H1 (cell line): ENCODE results near the gene UROS. TPM values are rescaled to one million over a fixed set of nuclear protein-coding genes. Genes with fewer than 3 reads are reported as not detected.

Experiments
- CTCF ChIA-PET: fragments of 300-600 bp; sonication (Branson Sonifier 250); formaldehyde crosslinking; loops from one replicate; lab custom pipeline; 2021; ENCODE audit not compliant: partially characterized antibody; lab: Charles Lee
- POLR2A ChIA-PET: fragments of 300-600 bp; sonication (Branson Sonifier 250); formaldehyde crosslinking; loops from one replicate; lab custom pipeline; 2021; ENCODE audit warnings: inconsistent platforms; ENCODE audit not compliant: partially characterized antibody; lab: Charles Lee
- DNase-seq, 2 experiments: peaks; one replicate each; pipeline versions ENCODE4 v3.0.0 to v3.0.0-alpha.2; 2010 to 2022; ENCODE audit warnings: low spot score in 2 of 2, low read depth in 1 of 2, mixed read lengths in 1 of 2
- FAIRE-seq: peaks from 2 replicates; lab custom pipeline; 2011; peaks lifted over from hg19 to GRCh38; lab: Jason Lieb, UNC
- H2AFZ ChIP-seq: 2 replicates; pipeline ENCODE4 v1.8.1; 2012; ENCODE audit warnings: low read length, inconsistent platforms
- H2AK5ac ChIP-seq: 2 replicates; pipeline ENCODE4 v1.6.1; 2013; ENCODE audit warnings: low read depth, low read length
- H2BK120ac ChIP-seq: replicated peaks from 2 replicates; pipeline ENCODE3; 2013; ENCODE audit warnings: low read depth, low read length, inconsistent platforms
- H2BK12ac ChIP-seq: 2 replicates; pipeline ENCODE4 v1.6.1; 2013; ENCODE audit warnings: low read depth, low read length
- H2BK15ac ChIP-seq: 2 replicates; pipeline ENCODE4 v1.6.1; 2013; ENCODE audit warnings: low read length
- H2BK20ac ChIP-seq: 2 replicates; pipeline ENCODE4 v1.6.1; 2013; ENCODE audit warnings: low read length
- H2BK5ac ChIP-seq: 2 replicates; pipeline ENCODE4 v1.6.1; 2013; ENCODE audit warnings: low read depth, low read length
- H3K14ac ChIP-seq: 2 replicates; pipeline ENCODE4 v1.6.1; 2013; ENCODE audit warnings: inconsistent platforms; ENCODE audit not compliant: insufficient read length
- H3K18ac ChIP-seq: 2 replicates; pipeline ENCODE4 v1.6.1; 2013; ENCODE audit warnings: low read length; ENCODE audit errors: extremely low read depth
- H3K23ac ChIP-seq: 2 replicates; pipeline ENCODE4 v1.6.1; 2013; ENCODE audit warnings: inconsistent platforms; ENCODE audit not compliant: insufficient read length
- H3K23me2 ChIP-seq: 2 replicates; pipeline ENCODE4 v1.6.1; 2013; ENCODE audit warnings: low read depth, low read length
- H3K27ac ChIP-seq: 2 replicates; pipeline ENCODE4 v1.6.1; 2011; ENCODE audit warnings: low read depth, low read length, inconsistent platforms
- H3K27me3 ChIP-seq, 4 experiments: replicated peaks in 1 of 4; 1 replicate in 1 of 4; 2 replicates in 3 of 4; pipeline versions ENCODE4 v1.6.1 to v1.8.1; 2011 to 2013; ENCODE audit warnings: low read length in 3 of 4, mild to moderate bottlenecking in 3 of 4, inconsistent platforms in 2 of 4, mixed read lengths in 2 of 4, moderate library complexity in 1 of 4; ENCODE audit not compliant: control insufficient read depth in 3 of 4, insufficient read depth in 3 of 4; ENCODE audit errors: extremely low read depth in 1 of 4
- H3K36me3 ChIP-seq, 4 experiments: 2 replicates each; pipeline versions ENCODE4 v1.6.1 to v1.8.1; 2011 to 2013; ENCODE audit warnings: mild to moderate bottlenecking in 4 of 4, low read length in 3 of 4, moderate library complexity in 2 of 4, control low read depth in 1 of 4, inconsistent platforms in 1 of 4; ENCODE audit not compliant: insufficient read depth in 4 of 4, control insufficient read depth in 2 of 4
- H3K4ac ChIP-seq: replicated peaks from 2 replicates; pipeline ENCODE3; 2013; ENCODE audit warnings: low read length, low read depth, mixed read lengths, inconsistent platforms; ENCODE audit not compliant: insufficient read length
- H3K4me1 ChIP-seq, 4 experiments: replicated peaks in 1 of 4; 1 replicate in 1 of 4; 2 replicates in 3 of 4; pipeline versions ENCODE4 v1.6.1 to v1.8.1; 2011 to 2013; ENCODE audit warnings: low read length in 3 of 4, inconsistent platforms in 2 of 4, mixed read lengths in 1 of 4; ENCODE audit not compliant: insufficient read depth in 4 of 4, control insufficient read depth in 3 of 4
- H3K4me2 ChIP-seq, 2 experiments: 2 replicates each; pipeline versions ENCODE4 v1.6.1 to v1.8.1; 2011 to 2013; ENCODE audit warnings: low read depth in 2 of 2, low read length in 2 of 2, control low read depth in 1 of 2, inconsistent platforms in 1 of 2, mild to moderate bottlenecking in 1 of 2; ENCODE audit not compliant: insufficient read depth in 1 of 2
- H3K4me3 ChIP-seq, 4 experiments: fragments of 200-600, 300-600 bp in 1 of 4; sonication (generic), shearing (Covaris generic), sonication (Bioruptor Twin) in 1 of 4; 2 replicates each; pipeline versions ENCODE4 v1.5.1 to v1.8.1; 2011 to 2016; ENCODE audit warnings: low read length in 4 of 4, low read depth in 3 of 4, control low read depth in 2 of 4, inconsistent platforms in 2 of 4, mild to moderate bottlenecking in 2 of 4, mixed read lengths in 1 of 4, moderate library complexity in 1 of 4; ENCODE audit not compliant: insufficient read depth in 2 of 4; ENCODE audit errors: extremely low read depth in 1 of 4
- H3K56ac ChIP-seq: replicated peaks from 2 replicates; pipeline ENCODE3; 2013; ENCODE audit warnings: low read depth, mild to moderate bottlenecking, mixed read lengths, low read length, inconsistent platforms; ENCODE audit not compliant: insufficient read length
- H3K79me1 ChIP-seq: 2 replicates; pipeline ENCODE4 v1.6.1; 2013; ENCODE audit warnings: low read depth, low read length, control low read depth
- H3K79me2 ChIP-seq, 2 experiments: 2 replicates each; pipeline versions ENCODE4 v1.6.1 to v1.8.1; 2012 to 2013; ENCODE audit warnings: low read length in 2 of 2, mild to moderate bottlenecking in 2 of 2, inconsistent platforms in 1 of 2; ENCODE audit not compliant: insufficient read depth in 2 of 2, control insufficient read depth in 1 of 2
- H3K9ac ChIP-seq, 4 experiments: replicated peaks in 1 of 4; 1 replicate in 1 of 4; 2 replicates in 3 of 4; pipeline versions ENCODE4 v1.6.1 to v1.8.1; 2011 to 2013; ENCODE audit warnings: low read depth in 3 of 4, low read length in 3 of 4, control low read depth in 2 of 4, mild to moderate bottlenecking in 2 of 4, moderate library complexity in 2 of 4, inconsistent platforms in 1 of 4; ENCODE audit errors: extremely low read depth in 1 of 4
- H3K9me3 ChIP-seq, 2 experiments: 2 replicates each; pipeline versions ENCODE4 v1.6.1 to v1.8.1; 2012 to 2013; ENCODE audit warnings: mild to moderate bottlenecking in 2 of 2, moderate library complexity in 2 of 2, control low read depth in 1 of 2, inconsistent platforms in 1 of 2, low read depth in 1 of 2, low read length in 1 of 2, mixed read lengths in 1 of 2; ENCODE audit not compliant: insufficient read depth in 2 of 2
- H4K20me1 ChIP-seq, 2 experiments: replicated peaks in 1 of 2; 2 replicates each; pipeline versions ENCODE3 to v1.8.1; 2011 to 2013; ENCODE audit warnings: inconsistent platforms in 2 of 2, low read length in 2 of 2, mild to moderate bottlenecking in 1 of 2; ENCODE audit not compliant: insufficient read depth in 2 of 2, control insufficient read depth in 1 of 2
- H4K5ac ChIP-seq: 2 replicates; pipeline ENCODE4 v1.6.1; 2013; ENCODE audit warnings: low read length, low read depth, mixed read lengths, inconsistent platforms; ENCODE audit not compliant: insufficient read length
- H4K8ac ChIP-seq: 2 replicates; pipeline ENCODE4 v1.8.0; 2013; ENCODE audit warnings: mild to moderate bottlenecking, moderate library complexity, low read length, inconsistent platforms; ENCODE audit not compliant: insufficient read depth; ENCODE audit errors: extremely low read depth
- H4K91ac ChIP-seq: replicated peaks from 2 replicates; pipeline ENCODE3; 2013; ENCODE audit warnings: low read length, mixed read lengths, inconsistent platforms; ENCODE audit not compliant: insufficient read length
- ATF2 ChIP-seq: IDR thresholded peaks from 2 replicates; pipeline ENCODE4 v1.6.1; 2012; ENCODE audit warnings: low read length, inconsistent platforms
- CBX5 ChIP-seq: fragments of 300-800, 300-1000 bp; sonication (generic); IDR thresholded peaks from 2 replicates; pipeline ENCODE4 v1.7.1; 2016; ENCODE audit warnings: antibody characterized with exemption, low read length, low read depth
- CREB1 ChIP-seq: IDR thresholded peaks from 2 replicates; pipeline ENCODE4 v1.6.1; 2012; ENCODE audit warnings: inconsistent platforms
- EGR1 ChIP-seq: IDR thresholded peaks from 2 replicates; pipeline ENCODE4 v1.6.1; 2011; ENCODE audit warnings: low read depth, low read length, borderline replicate concordance
- FOSL1 ChIP-seq: IDR thresholded peaks from 2 replicates; pipeline ENCODE4 v1.6.1; 2011; ENCODE audit warnings: mild to moderate bottlenecking, low read depth, low read length, moderate library complexity; ENCODE audit not compliant: insufficient read depth
- NANOG ChIP-seq: IDR thresholded peaks from 2 replicates; pipeline ENCODE4 v1.6.1; 2011; ENCODE audit warnings: low read length, low read depth, mild to moderate bottlenecking, inconsistent platforms; ENCODE audit not compliant: insufficient read depth, poor library complexity, severe bottlenecking
- SRF ChIP-seq: IDR thresholded peaks from 2 replicates; pipeline ENCODE4 v1.6.1; 2011; ENCODE audit warnings: mild to moderate bottlenecking, low read depth, low read length, moderate library complexity
- YY1 ChIP-seq: IDR thresholded peaks from 2 replicates; pipeline ENCODE4 v1.6.1; 2011; ENCODE audit warnings: low read depth, mild to moderate bottlenecking, low read length
- WGBS, 2 experiments: shearing (Covaris generic) in 1 of 2; methylation state at CpG; one replicate each; pipeline versions ENCODE4 v1.1.6 to v1.1.7; 2013 to 2015; ENCODE audit warnings: low lambda C conversion rate in 2 of 2, mixed read lengths in 2 of 2, inconsistent platforms in 1 of 2, low coverage in 1 of 2, missing lambda C conversion rate in 1 of 2; ENCODE audit not compliant: insufficient replicate concordance in 2 of 2, insufficient coverage in 1 of 2, insufficient read length in 1 of 2; ENCODE audit errors: extremely low coverage in 1 of 2, missing lambda C conversion rate in 1 of 2; 5-methylcytosine and 5-hydroxymethylcytosine counted together
- polyA plus RNA-seq, 7 experiments: library from polyadenylated mRNA; depleted of rRNA in 3 of 7; stranded (reverse) in 5 of 7; unstranded in 2 of 7; fragments of >200 nt in 5 of 7; fragments of 200-250 nt in 2 of 7; gene quantifications; 1 replicate in 5 of 7; 2 replicates in 1 of 7; 4 replicates in 1 of 7; pipeline versions ENCODE4 v1.2.1 to v1.2.3, GENCODE V29; 2011 to 2013; ENCODE audit warnings: missing spikeins in 2 of 7, mixed read lengths in 2 of 7
- total RNA-seq: library from RNA; stranded (reverse); fragmentation: NEBNext Ultra II Directional; extraction: Animal tissue kit (Norgen Biotek cat#: 25700); gene quantifications from 2 replicates; pipeline ENCODE4 v1.2.1, GENCODE V29; 2021

Gene UROS
- total and polyA plus RNA-seq, 2 of the 8 experiments (the other 6 are each of a cell fraction or from before 2014, with no cell fraction given), result 45.6 to 58.0 TPM

- H3K27ac ChIP-seq, result no peak overlapping the region
These were observed 49.1 kb downstream of the UROS start for GRCh38 chr10:125773687-125774543.

More at GRCh38 chr10:125773687-125774543, 49.1 kb downstream of the UROS start:
- H3K36me3 ChIP-seq, result no peaks in the 10 kb centered on the region
- H2AK5ac ChIP-seq, result no peak overlapping the region
- no peak for TF ChIP-seq EGR1
- no peak for TF ChIP-seq SRF
- TF ChIP-seq ATF2, result no peak
- TF ChIP-seq YY1, result no peak
- no peak for TF ChIP-seq NANOG
- no peak for TF ChIP-seq CBX5
- TF ChIP-seq CREB1, result no peak
- no peak for TF ChIP-seq FOSL1
- no peaks in the 10 kb centered on the region for H4K20me1 ChIP-seq
- H3K56ac ChIP-seq, result no peak overlapping the region
- H3K27me3 ChIP-seq, result no peaks in the 10 kb centered on the region
- no peak overlapping the region for H2BK20ac ChIP-seq
- H3K23ac ChIP-seq, result no peak overlapping the region
- no peak overlapping the region for H3K4me2 ChIP-seq
- H4K8ac ChIP-seq, result peak overlapping the region; percentile 17; the same call in 1 of the 2 replicates
- no peak overlapping the region for H4K91ac ChIP-seq
- no peak for FAIRE-seq
- H3K9me3 ChIP-seq, result no peaks in the 10 kb centered on the region
- H2BK12ac ChIP-seq, result no peak overlapping the region
- no peak overlapping the region for H4K5ac ChIP-seq
- no peaks in the 10 kb centered on the region for H3K23me2 ChIP-seq
- no peak overlapping the region for H2BK5ac ChIP-seq
- H2BK120ac ChIP-seq, result no peak overlapping the region
- no peak overlapping the region for H2BK15ac ChIP-seq
- no peaks in the 10 kb centered on the region for H3K79me2 ChIP-seq
- H3K4ac ChIP-seq, result no peak overlapping the region
- ChIA-PET POLR2A (interaction anchor here (0.8 kb wide), 1 partner anchor 12 kb away, joined by 3 read pairs; no protein-coding TSS in a partner anchor), CTCF (no interaction called here)
- H3K9ac ChIP-seq, result no peak overlapping the region
- no peak for DNase-seq
- 92% methylated on average over 38 of the region's 75 CpGs; no CpG with 5 or more reads in 1 of the 2 experiments for WGBS, 2 experiments
- no peak overlapping the region for H3K14ac ChIP-seq
- H2AFZ ChIP-seq, result no peak overlapping the region
- H3K4me3 ChIP-seq, result no peak overlapping the region
- H3K4me1 ChIP-seq, result no peaks in the 10 kb centered on the region
- no peaks in the 10 kb centered on the region for H3K79me1 ChIP-seq
- no peak overlapping the region for H3K18ac ChIP-seq
